Right lobe of liver (tissue), 6 donors: ENCODE results near the gene LRRC41. TPM values are rescaled to one million over a fixed set of nuclear protein-coding genes. Genes with fewer than 3 reads are reported as not detected.
A peak's percentile ranks its signal among the peaks of the same experiment; 100 is the strongest.

Experiments used
- ATAC-seq, 4 donors: fragments of 200-7000 bp; cut with Tn5 transposase; one replicate each; pipeline ENCODE4 v1.9.1; 2020; ENCODE audit warnings: mild to moderate bottlenecking in 4 of 4, moderate library complexity in 4 of 4
- DNase-seq, 3 donors: peaks; one replicate each; pipeline ENCODE4 v3.0.0-alpha.2; 2020
- H3K27ac ChIP-seq, 3 donors: fragments of 200-600 bp; one replicate each; pipeline ENCODE4 v1.8.0; 2022
- H3K27me3 ChIP-seq, 2 donors: fragments of 200-600 bp; one replicate each; pipeline ENCODE4 v1.8.0; 2022
- H3K36me3 ChIP-seq, 4 donors: fragments of 200-600 bp; sonication (generic) in 1 of 4; one replicate each; pipeline versions ENCODE4 v1.5.1 to v1.8.0; 2017 to 2022; ENCODE audit warnings: control low read depth in 1 of 4
- H3K4me1 ChIP-seq, 4 donors: fragments of 200-600 bp; sonication (generic) in 1 of 4; one replicate each; pipeline versions ENCODE4 v1.5.1 to v1.8.0; 2017 to 2022; ENCODE audit warnings: control low read depth in 1 of 4
- H3K4me3 ChIP-seq, 3 donors: fragments of 200-600 bp; one replicate each; pipeline ENCODE4 v1.8.0; 2022
- H3K9me3 ChIP-seq, 4 donors: fragments of 200-600 bp; sonication (generic) in 1 of 4; one replicate each; pipeline versions ENCODE4 v1.5.1 to v1.8.0; 2017 to 2022; ENCODE audit warnings: control low read depth in 1 of 4
- CTCF ChIP-seq, 4 donors: fragments of 200-600 bp in 3 of 4; fragments of 450-650 bp in 1 of 4; IDR thresholded peaks; one replicate each; pipeline versions ENCODE4 v1.5.1 to v1.8.0; 2016 to 2022; ENCODE audit warnings: antibody characterized with exemption in 4 of 4, mild to moderate bottlenecking in 2 of 4
- POLR2A ChIP-seq: fragments of 450-650 bp; IDR thresholded peaks from one replicate; pipeline ENCODE4 v1.6.1; 2017; ENCODE audit warnings: antibody characterized with exemption, mild to moderate bottlenecking
- WGBS: methylation state at CpG from one replicate; pipeline ENCODE4 v1.1.6; 2018; ENCODE audit warnings: low coverage, low lambda C conversion rate; ENCODE audit not compliant: insufficient coverage; ENCODE audit errors: missing lambda C conversion rate; 5-methylcytosine and 5-hydroxymethylcytosine counted together
- intact Hi-C, 2 donors: fragments of 100-400 bp; cut with DNase I; formaldehyde crosslinking; loops; one replicate each; pipeline versions ENCODE4 v1.11.2 to v1.14.1; 2022
- total RNA-seq, 6 experiments: library from RNA; depleted of rRNA in 2 of 6; stranded (reverse); fragments of >200 nt in 2 of 6; fragmentation: NEBNext Ultra II Directional in 3 of 6; extraction: Animal tissue kit (Norgen Biotek cat#: 25700) in 3 of 6; gene quantifications; one replicate each; pipeline versions ENCODE4 v1.1.0 to v1.2.4, GENCODE V29; 2016 to 2023
- donor health status: DM: no; HTN: yes; CAD: no.
- donor health status: DM: no; HTN: no; CAD: no.
- donor health status: DM: no; HTN: no; CAD: no.
- donor health status: DM: no; HTN: yes; CAD: no.
- donor health status: DM: no; HTN: yes; CAD: no.

LRRC41 gene
- total RNA-seq, 6 experiments from 2014 or later, result 24.4 to 37.0 (median 29.0) TPM

- peaks cover 0 to 26% (median 2%) of the 10 kb centered on the region in 4 donors for H3K36me3 ChIP-seq
- H3K27ac ChIP-seq, result no peak overlapping the region
- TF ChIP-seq CTCF (IDR thresholded peaks at IDR 0.05) (no peak), POLR2A (no peak)
- ATAC-seq (no peak), DNase-seq (no peak)
- H3K4me1 ChIP-seq, result peaks cover 0 to 5% (median 0%) of the 10 kb centered on the region in 4 donors
- intact Hi-C loops, result no loop called here
- H3K27me3 ChIP-seq, result no peaks in the 10 kb centered on the region
- 61% methylated on average over 4 of the region's 4 CpGs for WGBS
- H3K9me3 ChIP-seq, result no peaks in the 10 kb centered on the region
- H3K4me3 ChIP-seq, result no peak overlapping the region
Measured at GRCh38 chr1:46343705-46344104, 40.3 kb upstream of the LRRC41 start.

- ATAC-seq (no peak), DNase-seq (no peak)
- Histone ChIP-seq H3K36me3 (peaks cover 0 to 26% (median 2%) of the 10 kb centered on the region in 4 donors), H3K27ac (no peak overlapping the region), H3K27me3 (no peaks in the 10 kb centered on the region), H3K4me3 (no peak overlapping the region), H3K9me3 (no peaks in the 10 kb centered on the region), H3K4me1 (peaks cover 0 to 5% (median 0%) of the 10 kb centered on the region in 4 donors)
- TF ChIP-seq POLR2A (no peak), CTCF (IDR thresholded peaks at IDR 0.05) (no peak)
- intact Hi-C loops, result no loop called here
- WGBS, result 93% methylated on average over 4 of the region's 4 CpGs
Measured at GRCh38 chr1:46343351-46343695, 39.9 kb upstream of the LRRC41 start.

- no peaks in the 10 kb centered on the region for H3K9me3 ChIP-seq
- no peaks in the 10 kb centered on the region for H3K27me3 ChIP-seq
- peaks cover 0 to 26% (median 2%) of the 10 kb centered on the region in 4 donors for H3K36me3 ChIP-seq
- peaks cover 0 to 5% (median 0%) of the 10 kb centered on the region in 4 donors for H3K4me1 ChIP-seq
- H3K27ac ChIP-seq, result no peak overlapping the region
- intact Hi-C loops, result no loop called here
- no peak overlapping the region for H3K4me3 ChIP-seq
- DNase-seq, result no peak
- TF ChIP-seq POLR2A, result no peak
- TF ChIP-seq CTCF (IDR thresholded peaks at IDR 0.05), result no peak
- 95% methylated on average over 6 of the region's 8 CpGs for WGBS
- ATAC-seq, result no peak
Measured at GRCh38 chr1:46342677-46343350, 39.4 kb upstream of the LRRC41 start.

DNA sequence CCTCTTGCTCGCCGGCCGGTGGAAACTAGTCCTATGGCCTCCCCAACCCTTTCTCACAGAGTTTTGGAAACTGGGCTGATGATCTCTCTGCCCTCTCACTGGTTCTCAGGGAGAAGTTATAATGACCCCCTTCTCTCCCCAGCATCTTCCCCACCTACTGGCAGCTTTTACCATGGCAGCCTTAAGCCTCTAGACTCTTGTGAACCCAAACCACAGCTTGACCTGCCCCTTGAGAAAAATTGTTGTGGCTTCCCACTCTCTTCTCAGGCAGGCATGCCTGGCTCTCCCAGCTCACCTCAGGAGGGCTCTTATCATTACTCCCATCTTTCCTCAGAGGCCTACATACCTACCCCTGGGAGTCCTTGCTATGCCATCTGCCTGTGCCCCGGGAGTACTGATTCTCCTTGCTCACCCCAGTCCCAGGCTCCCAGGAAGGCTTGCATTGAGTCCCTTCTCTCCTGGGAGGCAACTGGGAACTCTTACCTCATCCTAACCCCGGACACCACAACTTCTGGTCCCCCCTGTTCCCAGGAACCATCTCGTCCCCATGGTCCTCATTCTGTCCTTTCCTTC lies 38.8 kb upstream of the LRRC41 start:
- ATAC-seq (no peak), DNase-seq (no peak)
- Histone ChIP-seq H3K4me3 (no peak overlapping the region), H3K27me3 (no peaks in the 10 kb centered on the region), H3K4me1 (peaks cover 0 to 5% (median 0%) of the 10 kb centered on the region in 4 donors), H3K9me3 (no peaks in the 10 kb centered on the region), H3K36me3 (peaks cover 0 to 21% (median 2%) of the 10 kb centered on the region in 4 donors), H3K27ac (no peak overlapping the region)
- intact Hi-C loops, result no loop called here
- 92% methylated on average over 6 of the region's 6 CpGs for WGBS
- TF ChIP-seq CTCF (IDR thresholded peaks at IDR 0.05) (peak in 1 of 4 donors; percentile 7), POLR2A (no peak)
